AML-193 (cell line): ENCODE results near the gene AUH.
"Not testable (repeated sequence)": the region's sequence is repeated elsewhere in the genome, so short reads cannot be mapped to it uniquely, and the experiment has no call there.

Source experiments
- DNase-seq, 2 experiments: peaks; one replicate each; lab custom pipeline; 2025; lab: John Stamatoyannopoulos, UW

The AUH gene

GRCh38 chr9:91379426-91379825 lies 17.7 kb upstream of the AUH start:
- DNase-seq = no peak

DNA sequence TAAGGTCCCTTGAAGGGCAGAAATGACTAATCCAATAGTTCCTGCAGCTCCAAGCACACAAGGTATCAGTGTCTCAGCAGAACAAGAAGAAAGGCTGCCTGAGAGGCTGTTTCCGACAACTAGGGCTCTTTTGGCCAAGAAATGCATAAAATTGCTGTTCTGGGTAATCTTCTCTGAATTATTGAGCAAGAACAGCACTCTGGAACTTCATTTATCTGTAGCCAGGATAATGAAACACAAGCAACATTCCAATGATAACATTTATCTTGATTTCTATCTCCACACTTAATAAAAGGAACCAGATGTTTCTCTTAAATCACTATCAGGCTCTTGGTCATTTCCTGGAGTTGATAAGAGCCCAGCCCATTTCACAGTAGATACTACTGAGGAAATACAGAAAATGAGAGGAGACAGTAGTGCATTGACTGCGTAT lies 17.0 kb upstream of the AUH start:
- DNase-seq = no peak

- DNase-seq = not testable (repeated sequence)
Observed at GRCh38 chr9:91378054-91378453, 16.3 kb upstream of the AUH start.

DNA sequence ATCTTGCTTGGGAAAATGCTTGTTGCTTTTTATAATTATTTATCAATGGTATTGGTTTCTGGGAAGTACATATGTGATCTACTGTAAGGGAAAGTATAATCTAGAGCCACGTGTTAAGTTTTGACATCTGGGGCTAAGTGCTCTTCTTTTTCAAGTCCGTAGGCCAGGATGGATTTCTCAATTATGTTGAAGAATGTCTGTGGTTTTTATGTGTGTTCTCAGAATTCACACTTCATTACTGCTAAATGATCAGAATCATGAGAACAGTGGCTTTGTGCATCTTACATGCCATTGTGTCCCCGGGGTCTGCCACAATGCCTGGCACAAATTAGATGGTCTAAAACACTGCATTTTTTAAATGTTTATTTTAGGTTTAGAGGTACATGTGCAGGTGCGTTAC lies 14.5 kb upstream of the AUH start:
- DNase-seq = peak; percentile 63 to 72

DNA sequence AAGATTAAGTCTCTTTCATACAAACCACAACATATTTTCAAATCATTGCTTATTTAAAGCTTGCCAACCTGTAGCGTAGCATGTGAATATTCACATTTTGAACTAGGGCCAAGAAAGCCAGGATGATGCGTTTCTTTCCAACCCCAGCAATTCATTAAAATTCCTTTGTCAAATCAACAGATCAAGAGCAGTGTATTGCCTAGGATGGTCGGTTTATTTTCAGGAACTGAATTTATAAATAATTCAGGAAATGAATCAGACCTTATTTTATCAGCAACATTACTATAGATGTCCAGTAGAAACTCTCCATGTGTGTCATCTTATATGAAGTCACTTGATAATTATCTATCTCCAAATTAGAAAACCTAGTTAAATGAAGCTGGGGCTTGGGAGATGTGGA lies 13.2 kb upstream of the AUH start:
- DNase-seq = no peak

DNA sequence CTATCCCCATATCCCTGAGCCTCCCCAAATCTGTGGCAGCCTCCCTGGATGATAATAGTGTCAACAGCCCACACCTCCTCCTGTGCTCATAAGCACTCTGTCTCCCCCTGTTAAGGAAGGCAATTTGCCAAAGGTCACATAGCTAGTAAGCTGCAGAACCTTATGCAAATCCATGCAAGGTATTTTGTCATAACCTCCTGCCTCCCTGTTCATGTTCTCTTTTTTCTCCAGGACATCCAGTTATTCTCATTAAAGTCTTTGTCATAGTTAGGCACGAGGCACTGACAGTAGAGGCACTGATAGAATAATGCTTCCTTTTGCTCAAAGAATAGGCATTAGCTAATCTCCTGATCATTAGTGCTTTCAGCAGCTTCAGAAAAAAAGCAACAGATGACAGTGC lies 10.2 kb upstream of the AUH start:
- DNase-seq = no peak

GRCh38 chr9:91370006-91370405 lies 8.3 kb upstream of the AUH start:
- not testable (repeated sequence) for DNase-seq

DNA sequence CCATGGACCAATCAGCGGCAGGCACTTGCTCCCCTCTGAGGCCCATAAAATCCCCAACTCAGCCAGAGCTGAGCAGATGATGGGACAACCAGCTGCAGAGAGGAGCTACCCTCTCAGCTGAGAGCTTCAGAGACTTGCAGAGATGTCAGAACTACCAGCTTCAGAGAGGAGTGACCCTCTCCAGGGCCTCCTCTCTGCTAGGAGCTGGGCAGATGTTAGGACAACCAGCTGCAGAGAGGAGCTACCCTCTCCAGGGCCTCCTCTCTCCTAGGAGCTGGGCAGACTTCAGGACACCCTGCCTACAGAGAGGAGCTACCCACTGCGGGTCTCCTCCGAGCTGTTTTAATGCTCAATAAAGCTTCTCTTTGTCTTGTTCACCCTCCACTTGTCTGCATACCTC lies 3.0 kb upstream of the AUH start:
- DNase-seq = no peak

DNA sequence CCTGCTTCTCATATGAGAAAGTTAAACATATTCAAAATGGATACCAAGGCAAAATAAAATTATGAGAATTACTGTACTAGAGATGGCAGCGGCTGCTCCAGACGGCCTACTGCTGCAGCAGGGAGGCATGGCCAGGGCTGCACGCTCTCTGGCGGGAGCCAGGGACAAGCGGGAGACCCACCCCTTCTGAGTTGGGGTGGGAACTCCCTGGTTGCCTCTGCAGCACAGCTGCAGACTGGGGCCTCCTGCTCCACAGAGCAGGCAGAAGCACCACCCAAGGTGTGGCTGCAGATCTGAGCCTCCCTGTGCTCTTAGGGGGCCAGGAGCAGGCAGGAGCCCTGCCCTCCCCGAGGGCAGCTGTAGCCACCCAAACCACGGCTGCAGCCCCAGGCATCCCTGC lies 2.3 kb upstream of the AUH start:
- DNase-seq = no peak

- no peak for DNase-seq
Observed at GRCh38 chr9:91362051-91362611, 413 bp upstream of the AUH start.

DNA sequence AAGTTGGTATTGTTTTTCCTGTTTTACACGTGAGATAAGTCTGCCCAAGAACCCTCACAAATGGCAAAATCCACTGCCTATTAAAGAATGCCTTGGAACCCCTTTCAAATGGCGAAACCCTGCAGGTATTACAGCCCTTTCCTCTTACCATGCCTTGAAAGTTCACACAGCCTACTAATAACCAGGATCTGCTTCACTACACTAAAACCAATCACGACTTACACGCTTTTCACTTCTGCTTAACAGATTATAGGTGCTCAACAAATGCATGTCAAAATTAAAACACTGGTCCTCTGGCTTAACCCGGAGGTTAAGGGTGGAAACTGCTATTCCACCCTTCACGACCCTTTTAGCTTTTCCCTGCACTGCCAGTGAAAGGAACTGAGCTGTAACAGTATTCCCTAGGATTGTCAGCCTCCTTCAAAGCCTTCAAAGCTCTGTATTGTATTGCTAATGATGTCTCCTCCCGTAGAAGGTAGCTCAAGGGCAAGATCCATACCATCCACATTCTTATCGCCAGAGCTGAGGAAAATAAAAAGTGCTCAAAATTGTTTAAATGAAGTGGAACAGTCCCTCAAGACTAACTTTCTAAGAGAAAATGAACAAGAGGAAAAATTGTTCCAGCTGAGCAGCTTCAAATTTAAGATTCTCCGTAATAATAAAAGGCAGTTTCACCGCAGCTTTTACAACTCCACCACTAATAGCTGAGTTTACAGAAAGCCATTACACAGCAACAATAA lies 997 bp downstream of the AUH start:
- DNase-seq = no peak

GRCh38 chr9:91359734-91360470 lies 1.8 kb downstream of the AUH start:
- DNase-seq = peak; percentile 34 to 41

GRCh38 chr9:91359083-91359482 lies 2.6 kb downstream of the AUH start:
- no peak for DNase-seq

DNA sequence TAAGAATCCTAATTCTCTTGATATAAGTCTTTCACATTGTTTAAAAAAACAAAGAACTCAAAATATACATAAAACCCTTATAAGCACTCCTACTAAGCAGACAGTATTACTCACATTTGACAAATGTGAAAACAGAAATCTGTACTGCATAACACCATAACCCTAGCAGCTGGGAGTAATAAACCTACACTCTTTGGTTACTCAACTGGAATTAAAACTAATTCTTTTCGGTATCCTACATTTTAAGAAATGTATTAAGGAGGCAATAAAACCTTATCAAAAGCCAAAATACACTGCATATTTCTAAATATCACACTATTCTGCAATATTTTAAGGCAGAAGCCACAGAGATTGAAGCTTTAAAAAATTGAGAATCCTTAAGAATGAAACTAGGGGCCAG lies 6.8 kb downstream of the AUH start:
- DNase-seq = no peak

GRCh38 chr9:91349115-91349555 lies 12.6 kb downstream of the AUH start:
- no peak for DNase-seq

GRCh38 chr9:91348191-91348807 lies 13.4 kb downstream of the AUH start:
- no peak for DNase-seq

DNA sequence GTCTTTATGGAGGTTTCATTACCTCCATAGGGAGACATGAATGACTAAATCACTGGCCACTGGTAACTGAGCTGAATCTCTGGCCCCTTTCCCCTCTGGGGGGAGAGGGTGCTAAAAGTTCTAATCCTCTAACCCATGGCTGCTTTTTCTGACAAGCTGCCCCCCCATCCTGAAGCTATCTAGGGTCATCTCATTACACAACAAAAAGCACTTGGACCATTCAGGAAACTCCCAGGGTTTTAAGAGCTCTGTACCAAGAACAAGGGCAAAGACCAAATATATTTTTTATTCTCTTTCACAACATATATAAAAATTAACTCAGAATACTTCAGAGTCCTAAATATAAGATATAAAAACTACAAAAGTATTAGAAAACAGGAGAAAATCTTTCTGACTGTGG lies 14.3 kb downstream of the AUH start:
- no peak for DNase-seq

GRCh38 chr9:91346644-91347043 lies 15.1 kb downstream of the AUH start:
- DNase-seq = no peak

DNA sequence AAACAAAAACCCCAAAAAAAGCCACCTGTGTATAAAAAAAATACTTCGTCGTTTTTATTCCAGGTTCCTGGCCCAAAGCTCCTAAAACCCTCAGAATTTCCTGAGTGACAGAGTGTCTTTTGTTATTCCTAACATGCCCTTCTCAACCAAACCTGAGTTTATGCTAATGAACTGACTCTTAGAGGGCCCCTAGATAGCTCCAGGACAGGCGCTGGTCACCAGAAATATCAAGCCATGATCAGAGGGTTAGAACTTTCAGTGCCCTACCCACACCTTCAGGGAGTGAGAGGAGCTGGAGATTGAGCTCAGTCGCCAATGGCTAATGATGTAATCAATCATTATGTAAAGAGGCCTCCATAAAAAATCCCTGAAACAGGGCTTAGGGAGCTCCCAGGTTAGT lies 15.7 kb downstream of the AUH start:
- no peak for DNase-seq

- no peak for DNase-seq
Observed at GRCh38 chr9:91342575-91342974, 19.1 kb downstream of the AUH start.

DNA sequence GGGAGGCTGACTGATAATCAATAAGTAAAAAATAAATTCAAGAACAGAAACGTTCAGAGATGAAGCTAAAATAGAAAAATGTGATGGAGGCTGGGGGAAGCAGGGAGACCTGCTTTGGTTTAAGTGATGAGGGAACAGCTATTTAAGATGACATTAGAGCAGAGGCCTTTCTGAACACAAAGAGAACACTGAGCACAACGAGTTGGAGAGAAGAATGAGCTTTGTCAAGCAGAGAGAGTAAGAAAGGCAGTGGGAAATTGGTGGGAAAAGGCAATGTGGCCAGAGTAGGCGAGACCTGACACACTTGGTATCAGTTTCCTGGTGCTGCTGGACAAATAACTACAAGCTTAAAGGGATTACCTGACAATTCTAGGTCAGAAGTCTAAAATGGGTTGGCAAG lies 20.0 kb downstream of the AUH start:
- no peak for DNase-seq

DNA sequence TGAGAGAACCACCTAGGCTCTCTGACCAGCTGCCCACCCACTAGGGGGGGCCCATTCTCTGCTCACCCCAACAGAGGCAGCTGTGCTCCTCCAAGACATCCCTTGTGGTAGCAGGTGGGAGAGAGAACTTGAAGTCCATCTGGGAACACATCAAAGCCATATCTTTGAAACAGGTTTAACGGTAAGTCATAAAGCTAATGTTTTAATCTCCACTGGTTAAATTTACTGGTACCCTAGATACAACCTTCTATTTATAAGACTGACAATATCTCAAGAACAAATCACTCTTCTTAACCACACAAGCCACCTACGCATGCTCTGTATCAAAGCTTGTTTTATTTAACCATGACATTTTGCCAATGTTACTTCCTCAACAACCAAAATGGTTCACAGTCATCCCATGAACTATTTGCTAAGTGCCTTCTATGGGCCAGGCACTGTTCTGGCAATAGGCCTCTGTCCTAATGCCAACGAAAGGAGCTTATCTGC lies 20.4 kb downstream of the AUH start:
- DNase-seq = no peak
